Ishikawa (cell line): Measurements from ENCODE around the gene FA2H.

ENCODE experiments used
- CEBPB ChIP-seq: IDR thresholded peaks from 2 replicates; pipeline ENCODE4 v1.6.1; 2012
- CREB1 ChIP-seq: IDR thresholded peaks from 2 replicates; pipeline ENCODE4 v1.6.1; 2012; ENCODE audit warnings: low read depth
- EGR1 ChIP-seq: IDR thresholded peaks from 2 replicates; pipeline ENCODE4 v1.6.1; 2012
- EP300 ChIP-seq: IDR thresholded peaks from 2 replicates; pipeline ENCODE4 v1.6.1; 2012; ENCODE audit warnings: borderline replicate concordance
- FOXM1 ChIP-seq: IDR thresholded peaks from 2 replicates; pipeline ENCODE4 v1.6.1; 2012; ENCODE audit warnings: low read depth, borderline replicate concordance
- NFIC ChIP-seq: IDR thresholded peaks from 2 replicates; pipeline ENCODE4 v1.6.1; 2012
- RAD21 ChIP-seq: IDR thresholded peaks from 2 replicates; pipeline ENCODE4 v1.6.1; 2012; ENCODE audit warnings: low read depth
- REST ChIP-seq: IDR thresholded peaks from 2 replicates; pipeline ENCODE4 v1.6.1; 2012; ENCODE audit warnings: low read depth, mild to moderate bottlenecking
- TAF1 ChIP-seq: IDR thresholded peaks from 2 replicates; pipeline ENCODE4 v1.6.1; 2012; ENCODE audit warnings: low read depth, mild to moderate bottlenecking
- TCF12 ChIP-seq: IDR thresholded peaks from 2 replicates; pipeline ENCODE4 v1.6.1; 2012; ENCODE audit warnings: low read depth
- TEAD4 ChIP-seq: IDR thresholded peaks from 2 replicates; pipeline ENCODE4 v1.6.1; 2012
- YY1 ChIP-seq: IDR thresholded peaks from 2 replicates; pipeline ENCODE4 v1.6.1; 2012; ENCODE audit warnings: low read depth
- ZBTB7A ChIP-seq: IDR thresholded peaks from 2 replicates; pipeline ENCODE4 v1.6.1; 2012; ENCODE audit warnings: low read depth
- TF ChIP-seq, protein P1 (sequence below): IDR thresholded peaks from 2 replicates; pipeline ENCODE4 v1.6.1; 2012
- TF ChIP-seq, protein P2 (sequence below): IDR thresholded peaks from 2 replicates; pipeline ENCODE4 v1.6.1; 2012

FA2H gene

DNA sequence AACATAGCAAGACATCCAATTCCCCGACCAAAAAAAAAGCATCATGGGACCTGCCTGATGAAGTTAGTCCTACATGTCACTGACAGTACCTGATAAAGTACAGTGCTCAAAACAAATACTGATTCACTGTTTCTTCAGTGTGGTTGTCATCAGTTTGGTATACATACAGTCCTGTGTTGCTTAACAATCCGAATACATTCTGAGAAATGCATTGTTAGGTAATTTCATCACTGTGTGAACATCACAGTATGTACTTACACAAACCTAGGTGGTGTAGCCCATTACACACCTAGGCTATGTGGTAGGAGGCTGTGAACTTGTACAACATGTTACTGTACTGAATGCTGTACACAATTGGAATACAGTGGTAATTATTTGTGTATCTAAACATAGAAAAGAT, 19.0 kb upstream of the FA2H start:
- TF ChIP-seq CEBPB (no peak), TCF12 (no peak), NFIC (no peak), EGR1 (no peak)

DNA sequence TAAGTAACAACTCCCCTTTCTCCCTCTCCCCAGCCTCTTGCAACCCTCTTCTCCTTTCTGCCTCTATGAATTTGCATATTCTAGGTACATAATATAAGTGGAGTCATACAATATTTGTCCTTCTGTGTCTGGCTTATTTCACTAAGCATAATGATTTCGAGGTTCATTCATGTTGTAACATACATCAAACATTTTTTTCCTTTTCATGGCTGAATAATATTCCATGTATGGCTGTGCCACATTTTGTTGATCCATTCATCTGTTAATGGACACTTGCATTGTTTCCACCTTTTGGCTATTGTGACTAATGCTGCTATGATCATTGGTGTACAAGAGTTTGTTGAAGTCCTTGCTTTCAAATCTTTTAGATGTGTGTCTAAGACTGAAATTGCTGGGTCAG, 17.6 kb upstream of the FA2H start:
- TF ChIP-seq ZBTB7A, result no peak
- no peak for TF ChIP-seq CEBPB
- TF ChIP-seq, protein P1, sequence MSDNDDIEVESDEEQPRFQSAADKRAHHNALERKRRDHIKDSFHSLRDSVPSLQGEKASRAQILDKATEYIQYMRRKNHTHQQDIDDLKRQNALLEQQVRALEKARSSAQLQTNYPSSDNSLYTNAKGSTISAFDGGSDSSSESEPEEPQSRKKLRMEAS, result no peak
- no peak for TF ChIP-seq CREB1
- no peak for TF ChIP-seq YY1
- TF ChIP-seq TEAD4, result no peak
- TF ChIP-seq REST, result no peak
- no peak for TF ChIP-seq EGR1
- TF ChIP-seq EP300, result no peak
- no peak for TF ChIP-seq RAD21
- TF ChIP-seq FOXM1, result no peak
- TF ChIP-seq, protein P2, sequence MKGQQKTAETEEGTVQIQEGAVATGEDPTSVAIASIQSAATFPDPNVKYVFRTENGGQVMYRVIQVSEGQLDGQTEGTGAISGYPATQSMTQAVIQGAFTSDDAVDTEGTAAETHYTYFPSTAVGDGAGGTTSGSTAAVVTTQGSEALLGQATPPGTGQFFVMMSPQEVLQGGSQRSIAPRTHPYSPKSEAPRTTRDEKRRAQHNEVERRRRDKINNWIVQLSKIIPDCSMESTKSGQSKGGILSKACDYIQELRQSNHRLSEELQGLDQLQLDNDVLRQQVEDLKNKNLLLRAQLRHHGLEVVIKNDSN, result no peak
- TF ChIP-seq NFIC, result no peak
- TF ChIP-seq TAF1, result no peak

DNA sequence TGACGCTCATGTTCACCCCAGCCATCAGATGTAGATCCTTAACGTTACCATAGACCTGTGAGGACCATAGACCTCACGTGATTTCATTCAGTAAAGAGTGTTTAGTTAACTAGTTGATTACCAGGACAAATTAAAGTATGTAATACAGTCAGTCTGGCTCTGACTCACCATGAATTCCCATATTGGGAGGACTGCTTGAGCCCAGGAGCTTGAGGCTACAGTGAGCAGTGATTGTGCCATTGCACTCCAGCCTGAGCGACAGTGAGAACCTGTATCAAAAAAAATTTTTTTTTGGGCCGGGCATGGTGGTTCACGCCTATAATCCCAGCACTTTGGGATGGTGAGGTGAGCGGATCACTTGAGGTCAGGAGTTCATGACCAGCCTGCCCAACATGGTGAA, 13.5 kb upstream of the FA2H start:
- TF ChIP-seq EP300, result no peak
- TF ChIP-seq YY1, result no peak
- TF ChIP-seq CREB1, result no peak
- TF ChIP-seq TEAD4, result no peak
- TF ChIP-seq CEBPB, result no peak
- TF ChIP-seq TAF1, result no peak
- TF ChIP-seq, protein P1, result no peak
- TF ChIP-seq NFIC, result no peak
- no peak for TF ChIP-seq RAD21

DNA sequence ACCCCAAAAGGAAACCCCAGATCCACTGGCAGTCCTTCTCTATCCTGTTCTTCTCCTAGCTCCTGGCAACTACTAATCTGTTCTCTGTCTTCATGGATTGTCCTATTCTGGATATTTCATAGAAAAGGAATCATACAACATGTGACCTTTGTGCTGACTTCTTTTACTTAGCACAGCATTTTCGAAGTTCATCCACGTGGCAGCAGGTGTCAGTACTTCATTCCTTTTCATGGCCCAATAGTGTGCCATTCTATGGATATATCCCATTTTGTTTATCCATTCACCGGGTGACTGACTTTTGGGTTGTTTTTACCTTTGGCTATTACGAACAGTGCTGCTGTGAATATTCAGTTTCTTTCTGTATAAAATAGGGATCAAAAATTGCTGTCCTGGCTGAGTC, 10.4 kb upstream of the FA2H start:
- TF ChIP-seq TAF1, result no peak
- no peak for TF ChIP-seq EGR1
- TF ChIP-seq NFIC, result no peak
- TF ChIP-seq RAD21, result no peak
- TF ChIP-seq TCF12, result no peak
- no peak for TF ChIP-seq ZBTB7A
- TF ChIP-seq REST, result no peak
- no peak for TF ChIP-seq EP300

GRCh38 chr16:74778646-74779045, 4.0 kb upstream of the FA2H start:
- TF ChIP-seq REST, result no peak

DNA sequence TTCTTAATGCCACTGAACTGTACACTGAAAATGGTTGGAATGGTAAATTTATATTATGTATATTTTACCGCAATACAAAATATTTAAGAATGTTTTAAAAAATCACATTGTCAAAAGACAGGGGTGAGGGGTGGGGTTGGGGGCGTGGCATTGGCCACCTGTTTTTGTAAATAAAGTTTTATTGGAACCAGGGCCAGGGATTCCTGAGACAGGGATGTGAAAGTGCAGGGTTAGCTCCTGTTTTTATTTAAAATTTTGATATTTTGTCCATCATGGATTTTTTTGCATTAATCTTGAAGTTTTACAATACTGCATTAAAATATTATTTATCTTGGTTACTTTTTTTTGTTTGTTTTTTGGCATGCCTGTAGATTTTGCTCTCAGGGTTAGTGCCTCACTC, 2.3 kb upstream of the FA2H start:
- TF ChIP-seq, protein P1, result no peak
- TF ChIP-seq TAF1, result no peak
